Naive thymus-derived CD4-positive, alpha-beta T cell (primary cell): ENCODE measurements around the gene ATG9B. TPM values are rescaled to one million over a fixed set of nuclear protein-coding genes. Genes with fewer than 3 reads are reported as not detected.

ENCODE experiments used
- ATAC-seq: fragments of 150-1000 bp; cut with Tn5 transposase; 2 replicates; pipeline ENCODE4 v1.10.0; 2021; ENCODE audit warnings: mild to moderate bottlenecking, moderate library complexity
- CTCF ChIA-PET: fragments of 350-600 bp; sonication (Branson Sonifier 250); formaldehyde crosslinking; loops from one replicate; lab custom pipeline; 2021; ENCODE audit warnings: antibody characterized with exemption; lab: Charles Lee
- POLR2A ChIA-PET: fragments of 350-600 bp; sonication (Branson Sonifier 250); formaldehyde crosslinking; loops from one replicate; lab custom pipeline; 2021; ENCODE audit warnings: antibody characterized with exemption, inconsistent platforms; lab: Charles Lee
- DNase-seq, 9 donors: peaks; one replicate each; pipeline versions ENCODE4 v3.0.0 to v3.0.0-alpha.2; 2020 to 2022; ENCODE audit warnings: mixed read lengths in 1 of 9
- H3K27ac ChIP-seq: one replicate; pipeline ENCODE4 v1.7.0; 2013; ENCODE audit warnings: mild to moderate bottlenecking, low read depth, low read length, moderate library complexity
- H3K27me3 ChIP-seq, 2 donors: one replicate each; pipeline ENCODE4 v1.7.0; 2013; ENCODE audit warnings: low read length in 2 of 2, mild to moderate bottlenecking in 2 of 2, moderate library complexity in 2 of 2; ENCODE audit not compliant: control insufficient read depth in 2 of 2, insufficient read depth in 2 of 2
- H3K36me3 ChIP-seq, 3 experiments: 1 replicate in 2 of 3; 2 replicates in 1 of 3; pipeline ENCODE4 v1.7.0; 2013; ENCODE audit warnings: low read length in 3 of 3, mild to moderate bottlenecking in 3 of 3, moderate library complexity in 1 of 3; ENCODE audit not compliant: insufficient read depth in 3 of 3, control insufficient read depth in 2 of 3
- H3K4me1 ChIP-seq, 2 donors: one replicate each; pipeline ENCODE4 v1.7.0; 2013; ENCODE audit warnings: low read length in 2 of 2, mild to moderate bottlenecking in 2 of 2, moderate library complexity in 1 of 2; ENCODE audit not compliant: control insufficient read depth in 2 of 2, insufficient read depth in 2 of 2
- H3K4me3 ChIP-seq: 2 replicates; pipeline ENCODE4 v1.7.0; 2013; ENCODE audit warnings: mild to moderate bottlenecking, low read length
- H3K9me3 ChIP-seq, 3 experiments: 1 replicate in 2 of 3; 2 replicates in 1 of 3; pipeline ENCODE4 v1.7.0; 2013; ENCODE audit warnings: low read length in 3 of 3; ENCODE audit not compliant: control insufficient read depth in 2 of 3
- H3K27ac Mint-ChIP-seq, 9 donors: one replicate each; pipeline ENCODE4 v1.8.0; 2020 to 2022; ENCODE audit warnings: mixed read lengths in 9 of 9, mild to moderate bottlenecking in 8 of 9, moderate library complexity in 5 of 9, inconsistent platforms in 2 of 9
- H3K27me3 Mint-ChIP-seq, 5 donors: one replicate each; pipeline ENCODE4 v1.8.0; 2021 to 2022; ENCODE audit warnings: mixed read lengths in 5 of 5, mild to moderate bottlenecking in 1 of 5
- H3K36me3 Mint-ChIP-seq, 5 donors: one replicate each; pipeline ENCODE4 v1.8.0; 2020 to 2022; ENCODE audit warnings: mixed read lengths in 5 of 5, mild to moderate bottlenecking in 3 of 5, inconsistent platforms in 1 of 5
- H3K4me1 Mint-ChIP-seq, 7 donors: one replicate each; pipeline ENCODE4 v1.8.0; 2020 to 2022; ENCODE audit warnings: mixed read lengths in 7 of 7, mild to moderate bottlenecking in 3 of 7, inconsistent platforms in 1 of 7
- H3K4me3 Mint-ChIP-seq, 10 donors: one replicate each; pipeline ENCODE4 v1.8.0; 2020 to 2022; ENCODE audit warnings: mild to moderate bottlenecking in 10 of 10, mixed read lengths in 10 of 10, moderate library complexity in 6 of 10, inconsistent platforms in 2 of 10
- H3K9me3 Mint-ChIP-seq, 11 donors: one replicate each; pipeline ENCODE4 v1.8.0; 2020 to 2022; ENCODE audit warnings: mixed read lengths in 11 of 11, mild to moderate bottlenecking in 4 of 11, inconsistent platforms in 1 of 11, moderate library complexity in 1 of 11
- intact Hi-C, 2 donors: fragments of 100-400 bp; cut with micrococcal nuclease; formaldehyde crosslinking; loops; one replicate each; pipeline ENCODE4 v1.15.1; 2023
- polyA plus RNA-seq, 2 donors: library from polyadenylated mRNA; unstranded; fragments of 300-500 nt; fragmentation: Illumina TruSeq; gene quantifications; one replicate each; pipeline ENCODE4 v1.2.3, GENCODE V29; 2021
- total RNA-seq, 6 experiments: library from RNA in 5 of 6; stranded (reverse) in 5 of 6; gene quantifications; 1 replicate in 5 of 6; 2 replicates in 1 of 6; pipeline ENCODE4 v1.2.3 and lab custom pipeline; 2021 to 2026

The ATG9B gene
- total and polyA plus RNA-seq, 7 experiments from 2014 or later = 11.3 to 49.4 (median 27.0) TPM

DNA sequence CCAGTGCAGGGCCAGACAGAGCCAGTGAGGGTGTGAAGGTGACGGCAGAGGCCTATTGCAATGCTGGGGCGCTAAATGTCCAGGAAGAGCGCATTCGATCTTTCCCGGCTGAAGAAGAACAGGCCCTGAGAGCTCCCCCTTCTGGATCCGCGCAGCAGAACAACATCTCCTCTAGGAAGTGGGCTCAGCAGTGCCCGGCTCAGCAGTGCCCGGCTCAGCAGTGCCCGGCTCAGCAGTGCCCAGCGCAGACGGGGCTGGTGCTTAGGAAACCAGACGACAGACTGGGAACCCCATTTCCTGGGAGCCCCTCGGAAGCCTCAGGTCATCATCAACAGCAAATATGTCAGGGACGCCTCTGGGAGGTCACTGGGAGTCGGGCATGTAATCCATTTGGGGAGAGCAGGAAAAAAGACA, 38.2 kb downstream of the ATG9B start:
- peaks cover 0 to 19% (median 13%) of the 10 kb centered on the region in 11 donors for H3K9me3 Mint-ChIP-seq
- Histone ChIP-seq H3K36me3 (no peaks in the 10 kb centered on the region), H3K27ac (no peak overlapping the region), H3K9me3 (peaks cover 0 to 16% (median 11%) of the 10 kb centered on the region in 3 experiments), H3K4me3 (no peak overlapping the region), H3K4me1 (peaks cover 12 to 21% of the 10 kb centered on the region in 2 donors), H3K27me3 (peaks cover 0 to 3% of the 10 kb centered on the region in 2 donors)
- H3K4me1 Mint-ChIP-seq = peaks cover 19 to 37% (median 28%) of the 10 kb centered on the region in 7 donors
- CTCF ChIA-PET = interaction anchor here (0.7 to 5.2 kb wide), 14 partner anchors 8 to 126 kb away, joined by 3 to 95 read pairs (median 5); no protein-coding TSS in a partner anchor
- POLR2A ChIA-PET = interaction anchor here (0.8 to 3.3 kb wide), 8 partner anchors 8 to 42 kb away, joined by 3 to 19 read pairs (median 4); partner anchors contain the start of gene ABCB8
- peaks cover 0 to 14% (median 6%) of the 10 kb centered on the region in 5 donors for H3K36me3 Mint-ChIP-seq
- DNase-seq (peak in 5 of 9 donors; percentile 42 to 55 (median 51)), ATAC-seq (peak; percentile 72)
- H3K27ac Mint-ChIP-seq = peak overlapping the region in 1 of 9 donors; percentile 56
- intact Hi-C loops = loop anchor here (1.0 to 10.0 kb wide), 4 partner anchors 65 to 211 kb away; partner anchors contain the start of genes CDK5 (in 1 of the 2) and SLC4A2 (in 1 of the 2)
- H3K27me3 Mint-ChIP-seq = peaks cover 5 to 59% (median 10%) of the 10 kb centered on the region in 5 donors
- H3K4me3 Mint-ChIP-seq = peak overlapping the region in 6 of 10 donors; percentile 17 to 69 (median 40)

GRCh38 chr7:150983893-150984368, 40.4 kb downstream of the ATG9B start:
- Mint-ChIP-seq H3K36me3 (no peaks in the 10 kb centered on the region), H3K4me1 (peaks cover 16 to 29% (median 24%) of the 10 kb centered on the region in 7 donors), H3K27ac (peak overlapping the region in 1 of 9 donors; percentile 56), H3K9me3 (peaks cover 0 to 3% (median 0%) of the 10 kb centered on the region in 11 donors), H3K27me3 (peaks cover 10 to 75% (median 18%) of the 10 kb centered on the region in 5 donors), H3K4me3 (no peak overlapping the region)
- Histone ChIP-seq H3K27ac (no peak overlapping the region), H3K27me3 (peaks cover 0 to 3% of the 10 kb centered on the region in 2 donors), H3K9me3 (no peaks in the 10 kb centered on the region), H3K4me3 (no peak overlapping the region), H3K36me3 (no peaks in the 10 kb centered on the region), H3K4me1 (peaks cover 13 to 22% of the 10 kb centered on the region in 2 donors)
- intact Hi-C loops = loop anchor here in 1 of 2 donors (10.0 kb wide), 1 partner anchor 209 kb away; no protein-coding TSS in a partner anchor
- CTCF ChIA-PET = interaction anchor here (0.6 to 5.2 kb wide), 10 partner anchors 8 to 128 kb away, joined by 3 to 95 read pairs (median 15); no protein-coding TSS in a partner anchor
- ATAC-seq = no peak
- POLR2A ChIA-PET = interaction anchor here (0.8 to 3.3 kb wide), 6 partner anchors 9 to 63 kb away, joined by 3 to 19 read pairs (median 8); partner anchors contain the start of gene ABCB8
- peak in 6 of 9 donors; percentile 38 to 70 (median 54) for DNase-seq

GRCh38 chr7:150982351-150982750, 41.9 kb downstream of the ATG9B start:
- CTCF ChIA-PET = interaction anchor here (0.7 kb wide), 1 partner anchor 84 kb away, joined by 5 read pairs; no protein-coding TSS in a partner anchor
- intact Hi-C loops = loop anchor here in 1 of 2 donors (10.0 kb wide), 1 partner anchor 208 kb away; no protein-coding TSS in a partner anchor

GRCh38 chr7:150981644-150982043, 42.6 kb downstream of the ATG9B start:
- Histone ChIP-seq H3K27ac (no peak overlapping the region), H3K4me1 (peaks cover 12 to 23% of the 10 kb centered on the region in 2 donors), H3K36me3 (no peaks in the 10 kb centered on the region), H3K27me3 (peaks cover 8 to 9% of the 10 kb centered on the region in 2 donors), H3K9me3 (no peaks in the 10 kb centered on the region), H3K4me3 (no peak overlapping the region)
- Mint-ChIP-seq H3K4me3 (no peak overlapping the region), H3K27ac (peak overlapping the region in 1 of 9 donors; percentile 1), H3K36me3 (peaks cover 0 to 5% (median 0%) of the 10 kb centered on the region in 5 donors), H3K4me1 (peaks cover 21 to 27% (median 24%) of the 10 kb centered on the region in 7 donors), H3K27me3 (peaks cover 17 to 78% (median 33%) of the 10 kb centered on the region in 5 donors), H3K9me3 (peaks cover 0 to 4% (median 0%) of the 10 kb centered on the region in 11 donors)
- DNase-seq (no peak), ATAC-seq (no peak)
- ChIA-PET POLR2A (no interaction called here), CTCF (no interaction called here)
- intact Hi-C loops = loop anchor here in 1 of 2 donors (10.0 kb wide), 1 partner anchor 207 kb away; no protein-coding TSS in a partner anchor

More at GRCh38 chr7:150982351-150982750, 41.9 kb downstream of the ATG9B start:
- Mint-ChIP-seq H3K9me3 (peaks cover 0 to 4% (median 0%) of the 10 kb centered on the region in 11 donors), H3K27ac (no peak overlapping the region), H3K4me3 (no peak overlapping the region), H3K27me3 (peaks cover 10 to 73% (median 26%) of the 10 kb centered on the region in 5 donors), H3K36me3 (peaks cover 0 to 4% (median 0%) of the 10 kb centered on the region in 5 donors), H3K4me1 (peaks cover 14 to 22% (median 17%) of the 10 kb centered on the region in 7 donors)
- H3K9me3 ChIP-seq = no peaks in the 10 kb centered on the region
- H3K4me3 ChIP-seq = no peak overlapping the region
- POLR2A ChIA-PET = interaction anchor here (0.5 kb wide), 1 partner anchor 655 kb away, joined by 3 read pairs; no protein-coding TSS in a partner anchor
- no peaks in the 10 kb centered on the region for H3K36me3 ChIP-seq
- no peak for DNase-seq
- ATAC-seq = no peak
- peaks cover 12 to 16% of the 10 kb centered on the region in 2 donors for H3K4me1 ChIP-seq
- H3K27ac ChIP-seq = no peak overlapping the region
- H3K27me3 ChIP-seq = peaks cover 3% of the 10 kb centered on the region in 2 donors

DNA sequence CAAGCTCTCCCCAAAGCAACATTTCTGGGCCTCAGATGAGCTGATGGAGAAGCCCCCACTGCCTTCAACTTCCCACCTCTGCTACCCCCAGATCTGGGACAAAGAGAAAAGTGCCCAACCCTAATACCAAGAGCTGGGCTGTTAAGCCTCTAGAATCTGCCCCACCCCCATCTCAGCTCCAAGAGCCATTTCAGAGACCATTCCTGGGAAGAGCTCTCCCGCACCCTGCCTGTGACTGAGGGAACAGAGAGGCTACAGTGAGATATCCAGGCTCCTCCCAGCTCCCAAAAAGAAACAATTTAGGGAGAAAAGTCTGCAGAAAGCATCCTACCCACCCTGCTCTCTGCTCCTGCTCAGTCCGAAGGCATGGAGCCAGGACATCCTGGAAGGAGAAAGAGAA, 43.6 kb downstream of the ATG9B start:
- H3K27ac ChIP-seq = no peak overlapping the region
- Mint-ChIP-seq H3K4me1 (peaks cover 15 to 27% (median 22%) of the 10 kb centered on the region in 7 donors), H3K9me3 (peaks cover 0 to 4% (median 0%) of the 10 kb centered on the region in 11 donors), H3K36me3 (peaks cover 0 to 5% (median 0%) of the 10 kb centered on the region in 5 donors), H3K27me3 (peaks cover 19 to 80% (median 33%) of the 10 kb centered on the region in 5 donors), H3K4me3 (no peak overlapping the region), H3K27ac (no peak overlapping the region)
- DNase-seq (no peak), ATAC-seq (no peak)
- POLR2A ChIA-PET = interaction anchor here (0.6 to 1.5 kb wide), 8 partner anchors 10 to 37 kb away, joined by 3 to 4 read pairs (median 3); no protein-coding TSS in a partner anchor
- peaks cover 11 to 27% of the 10 kb centered on the region in 2 donors for H3K4me1 ChIP-seq
- CTCF ChIA-PET = interaction anchor here (0.8 to 1.2 kb wide), 4 partner anchors 18 to 131 kb away, joined by 3 to 4 read pairs (median 4); no protein-coding TSS in a partner anchor
- H3K4me3 ChIP-seq = no peak overlapping the region
- intact Hi-C loops = loop anchor here in 1 of 2 donors (10.0 kb wide), 1 partner anchor 206 kb away; no protein-coding TSS in a partner anchor
- no peaks in the 10 kb centered on the region for H3K9me3 ChIP-seq
- peaks cover 10 to 13% of the 10 kb centered on the region in 2 donors for H3K27me3 ChIP-seq
- H3K36me3 ChIP-seq = no peaks in the 10 kb centered on the region
